Spleen (tissue), 11 donors: ENCODE measurements around the gene SMG6. TPM values are rescaled to one million over a fixed set of nuclear protein-coding genes. Genes with fewer than 3 reads are reported as not detected.

Experiments used
- DNase-seq: peaks from one replicate; pipeline ENCODE4 v3.0.0-alpha.2; 2020
- H3K27ac ChIP-seq, 8 donors: fragments of 200-600 bp; sonication (generic) in 7 of 8; 1 replicate in 4 of 8; 2 replicates in 4 of 8; pipeline versions ENCODE4 v1.5.0 to v1.8.0; 2016 to 2021; ENCODE audit warnings: inconsistent platforms in 4 of 8, mild to moderate bottlenecking in 4 of 8, moderate library complexity in 1 of 8
- H3K27me3 ChIP-seq, 7 donors: fragments of 200-600 bp; sonication (generic) in 6 of 7; replicated peaks in 1 of 7; 1 replicate in 4 of 7; 2 replicates in 3 of 7; pipeline versions ENCODE4 v1.5.0 to v1.8.0; 2016 to 2021; ENCODE audit warnings: inconsistent platforms in 3 of 7, mild to moderate bottlenecking in 1 of 7
- H3K36me3 ChIP-seq, 6 donors: fragments of 200-600 bp; sonication (generic) in 5 of 6; 1 replicate in 4 of 6; 2 replicates in 2 of 6; pipeline versions ENCODE4 v1.5.0 to v1.8.0; 2016 to 2021; ENCODE audit warnings: inconsistent platforms in 2 of 6
- H3K4me1 ChIP-seq, 6 donors: fragments of 200-600 bp; sonication (generic) in 5 of 6; 1 replicate in 3 of 6; 2 replicates in 3 of 6; pipeline versions ENCODE4 v1.5.0 to v1.8.0; 2016 to 2021; ENCODE audit warnings: inconsistent platforms in 3 of 6
- H3K4me3 ChIP-seq, 8 donors: fragments of 200-600 bp; sonication (generic) in 7 of 8; 1 replicate in 4 of 8; 2 replicates in 4 of 8; pipeline versions ENCODE4 v1.5.0 to v1.8.0; 2016 to 2021; ENCODE audit warnings: inconsistent platforms in 4 of 8, mild to moderate bottlenecking in 4 of 8, moderate library complexity in 2 of 8
- H3K9me3 ChIP-seq, 8 donors: fragments of 200-600 bp; sonication (generic) in 7 of 8; 1 replicate in 4 of 8; 2 replicates in 4 of 8; pipeline versions ENCODE4 v1.5.0 to v1.8.0; 2016 to 2021; ENCODE audit warnings: inconsistent platforms in 4 of 8
- CTCF ChIP-seq, 11 experiments: fragments of 200-600 bp in 7 of 11; fragments of 450-650 bp in 4 of 11; sonication (generic) in 4 of 11; IDR thresholded peaks in 8 of 11; conservative IDR thresholded peaks in 3 of 11; 1 replicate in 7 of 11; 2 replicates in 4 of 11; pipeline versions ENCODE4 v1.4.0 to v1.8.0; 2016 to 2021; ENCODE audit warnings: antibody characterized with exemption in 11 of 11, inconsistent platforms in 4 of 11, mild to moderate bottlenecking in 1 of 11
- POLR2A ChIP-seq, 3 donors: fragments of 450-650 bp; IDR thresholded peaks; one replicate each; pipeline ENCODE4 v1.5.1; 2017; ENCODE audit warnings: antibody characterized with exemption in 3 of 3, mild to moderate bottlenecking in 1 of 3
- POLR2AphosphoS5 ChIP-seq, 3 donors: sonication (generic); formaldehyde crosslinking; IDR thresholded peaks; one replicate each; pipeline ENCODE4 v1.5.1; 2017; ENCODE audit warnings: antibody characterized with exemption in 3 of 3
- WGBS, 5 donors: extraction: QIAGEN DNeasy Blood & Tissue Kit in 3 of 5; methylation state at CpG; one replicate each; pipeline versions ENCODE4 v1.1.5 to v1.1.7; 2013 to 2018; 5-methylcytosine and 5-hydroxymethylcytosine counted together
- intact Hi-C: fragments of 100-400 bp; cut with DNase I; formaldehyde crosslinking; loops from one replicate; pipeline ENCODE4 v1.15.0; 2023; ENCODE audit warnings: low total_unique reads
- polyA plus RNA-seq, 3 donors: library from polyadenylated mRNA; stranded (reverse); fragments of 200-250 nt; gene quantifications; one replicate each; pipeline ENCODE4 v1.2.1, GENCODE V29; 2013
- total RNA-seq, 7 donors: library from RNA; depleted of rRNA in 3 of 7; stranded (reverse); fragments of >200 nt in 3 of 7; fragmentation: NEBNext Ultra II Directional in 4 of 7; extraction: Animal tissue kit (Norgen Biotek cat#: 25700) in 4 of 7; gene quantifications; one replicate each; pipeline versions ENCODE4 v1.1.0 to v1.2.1, GENCODE V29; 2016 to 2021
- donor health status: healthy with polysubstance abuse.
- donor health status: DM: no; HTN: no; CAD: no; lungs with moderate emphysema.
- donor health status: DM: no; HTN: no; CAD: no.
- donor health status: Bipolar disorder and iron deficiency.
- donor health status: healthy.
- donor health status: DM: no; HTN: no; CAD: no.
- donor health status: DM: yes; HTN: yes; CAD: no.

SMG6 gene
- total and polyA plus RNA-seq, 10 donors, result 9.7 to 44.2 (median 28.0) TPM

DNA sequence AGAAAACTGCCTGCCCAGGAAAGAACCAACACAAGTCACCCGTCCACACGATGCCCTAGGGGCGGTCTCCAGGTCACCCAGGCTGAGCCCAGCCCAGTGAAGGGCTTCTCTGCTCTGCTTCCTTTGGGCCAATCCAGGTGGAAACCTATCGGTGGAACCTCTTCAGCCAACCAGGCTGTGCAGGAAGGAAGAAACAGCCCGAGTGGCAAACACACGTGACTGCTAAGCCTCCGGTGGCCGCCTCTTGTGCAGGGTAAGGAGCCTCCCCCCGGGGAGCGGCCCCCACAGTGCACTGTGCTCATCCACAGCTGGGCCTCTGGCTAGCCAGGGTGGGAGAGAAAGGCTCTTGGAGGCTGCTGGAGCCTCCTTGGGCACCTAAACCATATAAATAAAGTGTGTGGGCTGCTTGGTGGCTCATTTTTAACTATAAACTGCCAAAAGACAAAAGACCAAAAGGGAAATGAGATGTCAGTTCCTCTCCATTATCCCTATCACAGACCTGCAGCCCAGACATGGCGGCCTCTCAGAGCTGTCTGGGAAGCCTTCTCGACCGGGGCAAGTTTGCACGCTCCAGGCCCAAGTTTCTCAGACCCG, 280.8 kb downstream of the SMG6 start:
- H3K4me1 ChIP-seq, result peaks cover 25 to 66% (median 53%) of the 10 kb centered on the region in 6 donors
- no peak for DNase-seq
- no peak overlapping the region for H3K4me3 ChIP-seq
- no peaks in the 10 kb centered on the region for H3K36me3 ChIP-seq
- WGBS, 5 donors, result 34 to 41% (median 38%) methylated on average over 11 to 15 of the region's 15 CpGs
- no peak overlapping the region for H3K27ac ChIP-seq
- H3K9me3 ChIP-seq, result no peaks in the 10 kb centered on the region
- intact Hi-C loops, result no loop called here
- TF ChIP-seq POLR2A (IDR thresholded peaks at IDR 0.05), result no peak
- no peak for TF ChIP-seq CTCF (IDR thresholded peaks at IDR 0.05 in 8 of 11, conservative IDR thresholded peaks at IDR 0.05 in 3 of 11)
- no peak for TF ChIP-seq POLR2AphosphoS5 (IDR thresholded peaks at IDR 0.05)
- peaks cover 2 to 77% (median 33%) of the 10 kb centered on the region in 7 donors for H3K27me3 ChIP-seq

GRCh38 chr17:2020721-2021120, 282.9 kb downstream of the SMG6 start:
- Histone ChIP-seq H3K9me3 (no peaks in the 10 kb centered on the region), H3K4me1 (peaks cover 20 to 59% (median 47%) of the 10 kb centered on the region in 6 donors), H3K27me3 (peaks cover 2 to 71% (median 25%) of the 10 kb centered on the region in 7 donors), H3K36me3 (no peaks in the 10 kb centered on the region), H3K27ac (peak overlapping the region in 2 of 8 donors; percentile 7 to 9), H3K4me3 (no peak overlapping the region)
- TF ChIP-seq CTCF (IDR thresholded peaks at IDR 0.05 in 8 of 11, conservative IDR thresholded peaks at IDR 0.05 in 3 of 11), result no peak
- no peak for TF ChIP-seq POLR2A (IDR thresholded peaks at IDR 0.05)
- peak; percentile 42 to 75 (median 53) for TF ChIP-seq POLR2AphosphoS5 (IDR thresholded peaks at IDR 0.05)
- WGBS, 5 donors, result 12 to 21% (median 16%) methylated on average over 8 of the region's 8 CpGs
- intact Hi-C loops, result no loop called here
- peak; percentile 80 for DNase-seq

DNA sequence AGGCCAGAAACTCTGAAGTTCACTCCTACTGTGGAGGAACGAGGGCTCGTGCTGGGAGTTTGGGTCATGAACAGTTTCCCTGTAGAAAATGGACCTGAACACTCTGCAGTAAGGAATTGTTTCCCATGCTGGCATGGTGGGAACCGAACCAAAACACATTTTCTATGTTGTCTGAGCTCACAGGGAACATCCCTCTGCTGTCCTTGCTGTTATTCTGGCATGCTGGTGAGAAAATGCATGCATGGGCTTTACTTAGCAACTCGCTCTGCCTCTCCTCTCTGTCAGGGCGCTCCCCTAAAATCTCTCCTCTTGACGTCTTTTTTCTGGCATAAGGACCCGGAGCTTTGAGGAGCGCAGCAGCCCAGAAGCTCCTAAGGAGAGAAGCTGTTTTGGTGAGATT, 283.9 kb downstream of the SMG6 start:
- H3K9me3 ChIP-seq, result no peaks in the 10 kb centered on the region
- TF ChIP-seq CTCF (IDR thresholded peaks at IDR 0.05 in 8 of 11, conservative IDR thresholded peaks at IDR 0.05 in 3 of 11), result no peak
- no peak for TF ChIP-seq POLR2A (IDR thresholded peaks at IDR 0.05)
- no peak for TF ChIP-seq POLR2AphosphoS5 (IDR thresholded peaks at IDR 0.05)
- no peak for DNase-seq
- WGBS, 5 donors, result 81 to 94% (median 86%) methylated on average over 8 of the region's 8 CpGs
- intact Hi-C loops, result no loop called here
- H3K36me3 ChIP-seq, result no peaks in the 10 kb centered on the region
- H3K27ac ChIP-seq, result no peak overlapping the region
- H3K4me3 ChIP-seq, result no peak overlapping the region
- H3K27me3 ChIP-seq, result peaks cover 0 to 69% (median 15%) of the 10 kb centered on the region in 7 donors
- peaks cover 15 to 50% (median 37%) of the 10 kb centered on the region in 6 donors for H3K4me1 ChIP-seq

DNA sequence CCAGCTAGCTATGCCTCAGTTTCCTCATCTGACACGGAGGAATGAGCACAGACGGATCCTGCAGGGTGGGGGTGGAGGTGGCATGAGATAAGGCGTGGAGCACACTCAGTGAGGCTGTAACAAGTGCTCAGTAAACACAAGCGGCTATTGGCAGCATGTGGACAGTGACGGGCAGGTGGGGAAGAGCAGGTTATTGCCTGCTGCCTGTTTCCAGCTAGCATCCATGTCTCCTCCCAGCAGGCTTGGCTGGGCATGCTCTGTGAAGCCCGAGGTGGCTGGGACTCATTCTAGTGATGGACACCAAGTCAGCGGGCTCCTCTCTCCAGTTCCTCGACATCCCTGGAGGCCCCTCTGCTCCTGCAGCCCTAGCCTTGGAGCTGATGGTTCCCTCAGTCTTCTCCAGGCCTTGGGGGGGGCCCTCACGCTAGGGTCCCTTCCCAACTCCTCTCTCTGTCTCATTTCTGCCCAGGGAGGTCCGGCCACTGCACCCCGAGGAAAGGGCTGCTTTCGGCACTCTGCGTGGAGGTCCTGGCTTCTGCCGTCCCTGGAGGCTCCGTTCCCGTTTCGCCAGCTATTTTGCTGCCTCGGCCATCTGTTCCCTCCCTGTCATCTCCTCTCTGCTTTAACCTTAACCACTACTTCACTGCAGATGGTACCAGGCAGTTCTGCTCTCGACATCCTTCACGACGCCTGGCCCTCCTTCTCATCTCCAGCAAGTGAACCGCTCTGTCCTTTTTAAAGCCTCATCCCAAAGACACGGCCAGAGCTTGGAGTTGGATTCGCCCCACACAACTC, 284.7 kb downstream of the SMG6 start:
- WGBS, 5 donors, result 87 to 90% (median 89%) methylated on average over 24 of the region's 24 CpGs
- Histone ChIP-seq H3K36me3 (no peaks in the 10 kb centered on the region), H3K4me3 (no peak overlapping the region), H3K4me1 (peaks cover 7 to 41% (median 29%) of the 10 kb centered on the region in 6 donors), H3K27ac (no peak overlapping the region), H3K9me3 (no peaks in the 10 kb centered on the region), H3K27me3 (peaks cover 0 to 61% (median 7%) of the 10 kb centered on the region in 7 donors)
- DNase-seq, result no peak
- intact Hi-C loops, result no loop called here
- TF ChIP-seq POLR2AphosphoS5 (IDR thresholded peaks at IDR 0.05) (no peak), CTCF (IDR thresholded peaks at IDR 0.05 in 8 of 11, conservative IDR thresholded peaks at IDR 0.05 in 3 of 11) (no peak), POLR2A (IDR thresholded peaks at IDR 0.05) (no peak)
